Vagina (tissue), 2 donors: Measurements from ENCODE around the gene C12orf76. TPM values are rescaled to one million over a fixed set of nuclear protein-coding genes. Genes with fewer than 3 reads are reported as not detected.

Source experiments
- DNase-seq, 2 donors: peaks; one replicate each; pipeline ENCODE4 v3.0.0-alpha.2; 2017; ENCODE audit errors: extremely low spot score in 2 of 2
- H3K27ac ChIP-seq: fragments of 200-600 bp; sonication (generic); one replicate; pipeline ENCODE4 v1.5.1; 2019
- H3K27me3 ChIP-seq: fragments of 200-600 bp; sonication (generic); one replicate; pipeline ENCODE4 v1.5.1; 2019
- H3K36me3 ChIP-seq, 2 donors: fragments of 200-600 bp; sonication (generic); one replicate each; pipeline ENCODE4 v1.5.1; 2017 to 2019
- H3K4me1 ChIP-seq: fragments of 200-600 bp; sonication (generic); one replicate; pipeline ENCODE4 v1.5.1; 2019
- H3K4me3 ChIP-seq, 2 donors: fragments of 200-600 bp; sonication (generic); 1 replicate in 1 of 2; 2 replicates in 1 of 2; pipeline ENCODE4 v1.5.1; 2016 to 2019
- H3K9me3 ChIP-seq: fragments of 200-600 bp; sonication (generic); one replicate; pipeline ENCODE4 v1.5.1; 2019
- CTCF ChIP-seq, 3 experiments: fragments of 450-650 bp in 2 of 3; fragments of 200-600 bp in 1 of 3; sonication (generic) in 1 of 3; IDR thresholded peaks; one replicate each; pipeline ENCODE4 v1.5.1; 2017 to 2019; ENCODE audit warnings: antibody characterized with exemption in 3 of 3, mild to moderate bottlenecking in 2 of 3, moderate library complexity in 2 of 3
- POLR2A ChIP-seq, 2 donors: fragments of 450-650 bp; IDR thresholded peaks; one replicate each; pipeline ENCODE4 v1.6.1; 2017; ENCODE audit warnings: antibody characterized with exemption in 2 of 2, mild to moderate bottlenecking in 2 of 2, moderate library complexity in 2 of 2
- POLR2AphosphoS5 ChIP-seq, 2 donors: sonication (generic); formaldehyde crosslinking; IDR thresholded peaks; one replicate each; pipeline ENCODE4 v1.9.0; 2017; ENCODE audit warnings: antibody characterized with exemption in 2 of 2, mild to moderate bottlenecking in 2 of 2, low read depth in 1 of 2; ENCODE audit not compliant: insufficient read depth in 1 of 2
- intact Hi-C: fragments of 100-400 bp; cut with DNase I; formaldehyde crosslinking; loops from one replicate; pipeline ENCODE4 v1.15.1; 2023
- total RNA-seq: library from RNA; depleted of rRNA; stranded (reverse); fragments of >200 nt; gene quantifications from one replicate; pipeline ENCODE4 v1.2.3, GENCODE V29; 2016

C12orf76 gene
- total RNA-seq, 1 donor from 2014 or later = 7.6 TPM

DNA sequence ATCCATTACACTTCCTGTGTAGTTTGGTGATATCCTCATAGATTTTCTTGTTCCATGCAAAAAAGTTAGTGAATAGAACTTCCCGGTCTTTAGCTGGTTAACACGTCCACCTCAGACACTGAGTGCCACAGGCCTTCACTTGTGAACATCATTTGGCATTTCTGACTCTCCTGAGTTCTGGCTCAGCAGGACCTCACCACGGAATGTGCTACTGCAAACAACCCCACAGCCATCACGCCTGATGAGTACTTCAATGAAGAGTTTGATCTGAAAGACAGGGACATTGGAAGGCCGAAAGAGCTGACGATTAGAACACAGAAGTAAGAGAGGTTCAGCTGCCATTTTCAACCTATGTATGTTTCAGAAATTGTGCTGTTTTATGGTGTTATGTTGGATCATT, 20.0 kb downstream of the C12orf76 start:
- no peak for TF ChIP-seq POLR2AphosphoS5 (IDR thresholded peaks at IDR 0.05; ENCODE audit: insufficient read depth in 1 of 2, low read depth in 1 of 2)
- TF ChIP-seq POLR2A (IDR thresholded peaks at IDR 0.05) = no peak
- TF ChIP-seq CTCF (IDR thresholded peaks at IDR 0.05) = no peak
- H3K36me3 ChIP-seq = peaks cover 0 to 69% of the 10 kb centered on the region in 2 donors

GRCh38 chr12:110024051-110024450, 24.3 kb downstream of the C12orf76 start:
- Histone ChIP-seq H3K36me3 (peaks cover 0 to 74% of the 10 kb centered on the region in 2 donors), H3K27me3 (no peaks in the 10 kb centered on the region), H3K9me3 (no peaks in the 10 kb centered on the region), H3K4me3 (no peak overlapping the region), H3K4me1 (peaks cover 12% of the 10 kb centered on the region), H3K27ac (no peak overlapping the region)
- TF ChIP-seq POLR2A (IDR thresholded peaks at IDR 0.05) (no peak), POLR2AphosphoS5 (IDR thresholded peaks at IDR 0.05; ENCODE audit: insufficient read depth in 1 of 2, low read depth in 1 of 2) (no peak), CTCF (IDR thresholded peaks at IDR 0.05) (no peak)
- intact Hi-C loops = no loop called here
- no peak for DNase-seq

More for the DNA sequence above, 20.0 kb downstream of the C12orf76 start:
- H3K27me3 ChIP-seq = no peaks in the 10 kb centered on the region
- no peak for DNase-seq
- no peak overlapping the region for H3K27ac ChIP-seq
- intact Hi-C loops = no loop called here
- peaks cover 8% of the 10 kb centered on the region for H3K4me1 ChIP-seq
- H3K4me3 ChIP-seq = no peak overlapping the region
- no peaks in the 10 kb centered on the region for H3K9me3 ChIP-seq

GRCh38 chr12:110023059-110023980, 25.0 kb downstream of the C12orf76 start:
- DNase-seq = no peak
- Histone ChIP-seq H3K27me3 (no peaks in the 10 kb centered on the region), H3K4me1 (peaks cover 12% of the 10 kb centered on the region), H3K27ac (no peak overlapping the region), H3K4me3 (no peak overlapping the region), H3K9me3 (no peaks in the 10 kb centered on the region), H3K36me3 (peaks cover 0 to 74% of the 10 kb centered on the region in 2 donors)
- intact Hi-C loops = no loop called here
- TF ChIP-seq POLR2A (IDR thresholded peaks at IDR 0.05) (no peak), CTCF (IDR thresholded peaks at IDR 0.05) (no peak), POLR2AphosphoS5 (IDR thresholded peaks at IDR 0.05; ENCODE audit: insufficient read depth in 1 of 2, low read depth in 1 of 2) (no peak)

GRCh38 chr12:110020956-110021355, 27.4 kb downstream of the C12orf76 start:
- Histone ChIP-seq H3K4me1 (peaks cover 12% of the 10 kb centered on the region), H3K36me3 (peaks cover 0 to 61% of the 10 kb centered on the region in 2 donors), H3K4me3 (no peak overlapping the region), H3K27me3 (no peaks in the 10 kb centered on the region), H3K9me3 (no peaks in the 10 kb centered on the region), H3K27ac (no peak overlapping the region)
- TF ChIP-seq POLR2A (IDR thresholded peaks at IDR 0.05) (no peak), POLR2AphosphoS5 (IDR thresholded peaks at IDR 0.05; ENCODE audit: insufficient read depth in 1 of 2, low read depth in 1 of 2) (no peak), CTCF (IDR thresholded peaks at IDR 0.05) (no peak)
- no peak for DNase-seq
- intact Hi-C loops = no loop called here

DNA sequence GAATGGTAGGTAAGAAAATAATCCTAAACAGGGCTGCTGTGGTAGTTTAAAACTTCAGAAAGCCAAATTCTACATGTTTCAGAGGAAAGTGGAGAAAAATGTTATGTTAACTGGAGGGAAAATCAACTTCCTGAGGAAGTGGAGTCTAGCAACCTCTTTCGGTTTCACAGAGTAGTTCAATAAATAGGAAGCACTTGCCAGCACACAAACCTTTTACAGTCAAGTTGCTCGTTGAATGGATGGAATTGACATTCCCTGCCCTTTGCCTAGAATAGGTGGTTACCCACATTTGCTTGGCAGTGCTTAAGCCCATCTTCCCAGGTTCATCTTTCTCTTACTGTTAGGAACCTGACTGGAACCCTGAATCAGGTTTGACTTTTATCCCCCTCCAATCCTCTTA, 33.2 kb downstream of the C12orf76 start:
- no peak for DNase-seq
- Histone ChIP-seq H3K36me3 (peaks cover 0 to 57% of the 10 kb centered on the region in 2 donors), H3K27ac (no peak overlapping the region), H3K4me1 (no peaks in the 10 kb centered on the region), H3K4me3 (no peak overlapping the region), H3K27me3 (no peaks in the 10 kb centered on the region), H3K9me3 (no peaks in the 10 kb centered on the region)
- intact Hi-C loops = no loop called here
- no peak for TF ChIP-seq POLR2AphosphoS5 (IDR thresholded peaks at IDR 0.05; ENCODE audit: insufficient read depth in 1 of 2, low read depth in 1 of 2)
- no peak for TF ChIP-seq POLR2A (IDR thresholded peaks at IDR 0.05)
- no peak for TF ChIP-seq CTCF (IDR thresholded peaks at IDR 0.05)
